K562 (cell line): Measurements from ENCODE around the gene CTSH. TPM values are rescaled to one million over a fixed set of nuclear protein-coding genes. Genes with fewer than 3 reads are reported as not detected.

ENCODE experiments used
- ARID2 ChIP-seq: fragments of 450-650 bp; IDR thresholded peaks from 2 replicates; pipeline ENCODE4 v1.6.1; 2017; ENCODE audit warnings: antibody characterized with exemption, mild to moderate bottlenecking
- ATF6 ChIP-seq: sonication (generic); formaldehyde crosslinking; IDR thresholded peaks from 2 replicates; pipeline ENCODE4 v1.4.0; 2020; ENCODE audit warnings: mild to moderate bottlenecking, missing genetic modification reagents
- COPS2 ChIP-seq: fragments of 450-650 bp; conservative IDR thresholded peaks from 2 replicates; pipeline ENCODE4 v1.6.1; 2016; ENCODE audit warnings: mild to moderate bottlenecking, moderate library complexity
- CTCFL ChIP-seq: IDR thresholded peaks from 2 replicates; pipeline ENCODE4 v1.6.1; 2011; ENCODE audit warnings: borderline replicate concordance, low read depth, mild to moderate bottlenecking, moderate library complexity, low read length; ENCODE audit not compliant: insufficient read depth, poor library complexity, severe bottlenecking
- E2F4 ChIP-seq: sonication (generic); formaldehyde crosslinking; IDR thresholded peaks from 2 replicates; pipeline ENCODE4 v1.8.0; 2022; ENCODE audit warnings: mild to moderate bottlenecking, low read depth, missing genetic modification reagents
- HBP1 ChIP-seq: fragments of 450-650 bp; formaldehyde crosslinking; IDR thresholded peaks from 2 replicates; pipeline ENCODE4 v1.4.0; 2022; ENCODE audit warnings: missing genetic modification characterization
- HDAC2 ChIP-seq: fragments of 450-650 bp; IDR thresholded peaks from 2 replicates; pipeline ENCODE4 v1.6.1; 2016; ENCODE audit warnings: mild to moderate bottlenecking
- MYNN ChIP-seq, 2 experiments: sonication (generic); formaldehyde crosslinking in 1 of 2; IDR thresholded peaks; 2 replicates each; pipeline versions ENCODE4 v1.5.0 to v1.6.1; 2016 to 2020; ENCODE audit warnings: antibody characterized with exemption in 1 of 2, missing genetic modification reagents in 1 of 2
- PHF20 ChIP-seq: fragments of 450-650 bp; IDR thresholded peaks from 2 replicates; pipeline ENCODE4 v1.6.1; 2018; ENCODE audit not compliant: partially characterized antibody
- RFX1 ChIP-seq: fragments of 450-650 bp; IDR thresholded peaks from 2 replicates; pipeline ENCODE4 v1.6.1; 2016; ENCODE audit warnings: mild to moderate bottlenecking, moderate library complexity
- YY1 ChIP-seq, 3 experiments: IDR thresholded peaks; 2 replicates each; pipeline ENCODE4 v1.6.1; 2011; ENCODE audit warnings: low read length in 2 of 3, mild to moderate bottlenecking in 2 of 3, moderate library complexity in 2 of 3, borderline replicate concordance in 1 of 3, control low read depth in 1 of 3, low read depth in 1 of 3; ENCODE audit not compliant: insufficient read depth in 3 of 3, insufficient replicate concordance in 2 of 3, control insufficient read depth in 1 of 3, insufficient read length in 1 of 3; ENCODE audit errors: extremely low read depth in 1 of 3
- ZFPM2 ChIP-seq: fragments of 250-450 bp; sonication (Bioruptor Pico); IDR thresholded peaks from 2 replicates; pipeline ENCODE4 v1.5.1; 2022; ENCODE audit warnings: mild to moderate bottlenecking
- ZNF224 ChIP-seq: sonication (generic); formaldehyde crosslinking; IDR thresholded peaks from 2 replicates; pipeline ENCODE4 v1.8.0; 2022; ENCODE audit warnings: mild to moderate bottlenecking, missing genetic modification reagents
- polyA plus RNA-seq, 8 experiments: library from polyadenylated mRNA; depleted of rRNA in 4 of 8; stranded (reverse) in 5 of 8; unstranded in 3 of 8; fragments of >200 nt; fragmentation: Nextera tagmentation in 2 of 8; fragmentation: Illumina TruSeq in 1 of 8; extraction: Ambion mirVana in 2 of 8; extraction: Trizol in 1 of 8; gene quantifications; 2 replicates each; pipeline versions ENCODE4 v1.2.1 to v1.2.3, GENCODE V29; 2011 to 2014; ENCODE audit warnings: inconsistent platforms in 1 of 8, missing spikeins in 1 of 8
- total RNA-seq, 7 experiments: library from RNA; depleted of rRNA in 6 of 7; stranded (reverse); fragments of >200 nt in 6 of 7; fragmentation: Illumina TruSeq in 2 of 7; extraction: Trizol in 2 of 7; gene quantifications; 2 replicates each; pipeline versions ENCODE4 v1.2.1 to v1.2.3, GENCODE V29; 2011 to 2021; ENCODE audit warnings: low replicate concordance in 1 of 7

CTSH gene
- total and polyA plus RNA-seq, 9 of the 15 experiments (the other 6 are each of a cell fraction or from before 2014, with no cell fraction given) = 15.0 to 462 (median 173) TPM

- TF ChIP-seq CTCFL (no peak), HDAC2 (no peak), MYNN (IDR thresholded peaks at IDR 0.05) (no peak), MYNN (CRISPR knock-in tag; IDR thresholded peaks at IDR 0.05) (no peak), HBP1 (no peak), ZFPM2 (no peak), E2F4 (CRISPR knock-in tag) (no peak), RFX1 (peak; percentile 51), YY1 (IDR thresholded peaks at IDR 0.05; ENCODE audit: borderline replicate concordance in 1 of 3, control insufficient read depth in 1 of 3, extremely low read depth in 1 of 3, insufficient read depth in 3 of 3, insufficient read length in 1 of 3, insufficient replicate concordance in 2 of 3, low read depth in 1 of 3, low read length in 2 of 3) (peak in 1 of 3 experiments; percentile 55), ATF6 (no peak), PHF20 (no peak), ARID2 (no peak), COPS2 (no peak), ZNF224 (CRISPR knock-in tag) (no peak)
These were observed 70.8 kb downstream of the CTSH start (continued) for GRCh38 chr15:78873793-78874765.
